Measurements from ENCODE around the gene SHISA7. TPM values are rescaled to one million over a fixed set of nuclear protein-coding genes. Genes with fewer than 3 reads are reported as not detected.

Gene SHISA7
- total RNA-seq, 1 donor from 2014 or later = 0.22 TPM

- H3K4me3 Mint-ChIP-seq = peak overlapping the region; percentile 71
- DNase-seq (ENCODE audit: extremely low spot score, unreplicated experiment) = no peak
- H3K36me3 Mint-ChIP-seq = no peaks in the 10 kb centered on the region
- H3K9me3 Mint-ChIP-seq = no peaks in the 10 kb centered on the region
- TF ChIP-seq, protein P1, sequence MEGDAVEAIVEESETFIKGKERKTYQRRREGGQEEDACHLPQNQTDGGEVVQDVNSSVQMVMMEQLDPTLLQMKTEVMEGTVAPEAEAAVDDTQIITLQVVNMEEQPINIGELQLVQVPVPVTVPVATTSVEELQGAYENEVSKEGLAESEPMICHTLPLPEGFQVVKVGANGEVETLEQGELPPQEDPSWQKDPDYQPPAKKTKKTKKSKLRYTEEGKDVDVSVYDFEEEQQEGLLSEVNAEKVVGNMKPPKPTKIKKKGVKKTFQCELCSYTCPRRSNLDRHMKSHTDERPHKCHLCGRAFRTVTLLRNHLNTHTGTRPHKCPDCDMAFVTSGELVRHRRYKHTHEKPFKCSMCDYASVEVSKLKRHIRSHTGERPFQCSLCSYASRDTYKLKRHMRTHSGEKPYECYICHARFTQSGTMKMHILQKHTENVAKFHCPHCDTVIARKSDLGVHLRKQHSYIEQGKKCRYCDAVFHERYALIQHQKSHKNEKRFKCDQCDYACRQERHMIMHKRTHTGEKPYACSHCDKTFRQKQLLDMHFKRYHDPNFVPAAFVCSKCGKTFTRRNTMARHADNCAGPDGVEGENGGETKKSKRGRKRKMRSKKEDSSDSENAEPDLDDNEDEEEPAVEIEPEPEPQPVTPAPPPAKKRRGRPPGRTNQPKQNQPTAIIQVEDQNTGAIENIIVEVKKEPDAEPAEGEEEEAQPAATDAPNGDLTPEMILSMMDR (conservative IDR thresholded peaks at IDR 0.05) = no peak
- no peaks in the 10 kb centered on the region for H3K27me3 Mint-ChIP-seq
- H3K27ac Mint-ChIP-seq = peak overlapping the region; percentile 56
- peaks cover 24% of the 10 kb centered on the region for H3K4me1 Mint-ChIP-seq (ENCODE audit: unreplicated experiment)
These were observed 35.9 kb upstream of the SHISA7 start for GRCh38 chr19:55479045-55479444.

DNA sequence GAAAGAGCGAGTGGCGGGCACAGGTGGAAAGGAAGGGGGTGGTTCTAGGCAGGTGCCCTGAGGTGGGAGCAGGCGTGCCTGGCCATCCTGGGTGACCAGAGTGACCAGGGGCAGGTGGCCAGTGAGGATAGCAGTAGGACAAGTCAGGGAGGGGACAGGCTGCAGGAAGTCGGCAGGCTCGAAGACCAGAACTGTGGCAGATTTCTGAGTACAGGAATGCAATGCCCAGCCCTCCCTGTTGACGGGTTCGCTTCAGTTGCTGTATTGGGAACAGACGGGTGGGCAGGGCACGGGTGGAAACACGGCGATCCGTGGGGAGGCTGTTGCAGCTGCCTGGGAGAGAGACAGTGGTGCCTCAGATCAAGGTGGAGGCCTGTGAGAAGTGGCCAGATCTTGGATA, 35.3 kb upstream of the SHISA7 start:
- no peaks in the 10 kb centered on the region for H3K9me3 Mint-ChIP-seq
- no peak for DNase-seq (ENCODE audit: extremely low spot score, unreplicated experiment)
- TF ChIP-seq, protein P1 (conservative IDR thresholded peaks at IDR 0.05) = no peak
- H3K27ac Mint-ChIP-seq = peak overlapping the region; percentile 66
- H3K36me3 Mint-ChIP-seq = no peaks in the 10 kb centered on the region
- peaks cover 24% of the 10 kb centered on the region for H3K4me1 Mint-ChIP-seq (ENCODE audit: unreplicated experiment)
- H3K4me3 Mint-ChIP-seq = peak overlapping the region; percentile 71
- no peaks in the 10 kb centered on the region for H3K27me3 Mint-ChIP-seq

- TF ChIP-seq, protein P1 (conservative IDR thresholded peaks at IDR 0.05) = no peak
- H3K4me1 Mint-ChIP-seq (ENCODE audit: unreplicated experiment) = peaks cover 24% of the 10 kb centered on the region
- peak overlapping the region; percentile 66 for H3K27ac Mint-ChIP-seq
- no peaks in the 10 kb centered on the region for H3K9me3 Mint-ChIP-seq
- no peaks in the 10 kb centered on the region for H3K27me3 Mint-ChIP-seq
- no peak for DNase-seq (ENCODE audit: extremely low spot score, unreplicated experiment)
- H3K36me3 Mint-ChIP-seq = no peaks in the 10 kb centered on the region
- peak overlapping the region; percentile 71 for H3K4me3 Mint-ChIP-seq
These were observed 34.8 kb upstream of the SHISA7 start for GRCh38 chr19:55477905-55478304.

DNA sequence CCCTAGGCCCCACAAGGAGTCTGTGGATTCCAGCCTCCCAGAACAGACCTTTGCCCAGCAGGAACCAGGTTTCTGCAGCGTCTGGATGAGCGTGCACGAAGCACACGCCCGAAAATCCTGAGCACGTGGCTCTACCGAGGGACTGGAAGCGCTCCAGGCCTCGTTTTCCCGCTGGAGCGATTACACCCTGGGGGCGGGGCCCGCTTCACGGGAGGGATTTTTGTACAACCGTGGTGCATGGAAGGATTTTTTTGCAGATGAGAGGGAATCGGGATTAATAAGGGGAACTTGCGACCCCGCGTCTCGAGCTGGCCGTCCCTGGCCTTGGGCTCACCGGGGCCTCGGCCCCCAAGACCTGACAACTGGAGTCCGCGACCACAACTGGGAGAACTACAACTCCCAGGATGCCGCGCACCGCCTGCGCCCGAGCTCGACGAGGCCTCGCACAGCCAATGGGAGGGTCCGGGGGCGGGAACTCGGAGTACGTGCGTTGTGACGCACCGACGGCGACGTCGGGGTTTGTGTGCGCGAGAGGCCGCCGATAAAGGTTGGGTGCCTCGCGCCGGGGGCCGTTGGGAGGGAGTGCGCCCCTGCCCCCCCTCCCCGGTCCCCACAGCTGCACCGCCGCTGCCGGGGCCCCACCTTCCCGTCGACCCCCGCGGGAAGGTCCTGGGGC, 33.1 kb upstream of the SHISA7 start, which contains the start of gene ZNF628:
ZNF628 (plus strand) TSS at position 518 of the 676 bp plus-strand sequence. CDS start 3,294 bp downstream, outside the sequence.
- peak within 1 kb of the TSS; percentile 95 for H3K4me3 Mint-ChIP-seq
- no peaks in the 10 kb centered on the region for H3K27me3 Mint-ChIP-seq
- DNase-seq (ENCODE audit: extremely low spot score, unreplicated experiment) = peak; percentile 98
- TF ChIP-seq, protein P1 (conservative IDR thresholded peaks at IDR 0.05) = no peak
- no peaks in the 10 kb centered on the region for H3K9me3 Mint-ChIP-seq
- H3K27ac Mint-ChIP-seq = peak within 1 kb of the TSS; percentile 94
- no peaks in the 10 kb centered on the region for H3K36me3 Mint-ChIP-seq
- peaks cover 26% of the 10 kb centered on the region for H3K4me1 Mint-ChIP-seq (ENCODE audit: unreplicated experiment)

GRCh38 chr19:55474269-55475265, 31.5 kb upstream of the SHISA7 start:
- Mint-ChIP-seq H3K4me3 (peak overlapping the region; percentile 44), H3K4me1 (ENCODE audit: unreplicated experiment) (peaks cover 26% of the 10 kb centered on the region), H3K36me3 (no peaks in the 10 kb centered on the region), H3K9me3 (no peaks in the 10 kb centered on the region), H3K27ac (peak overlapping the region; percentile 43), H3K27me3 (no peaks in the 10 kb centered on the region)
- TF ChIP-seq, protein P1 (conservative IDR thresholded peaks at IDR 0.05) = no peak
- DNase-seq (ENCODE audit: extremely low spot score, unreplicated experiment) = no peak
